T-helper 2 cell treated with Interferon-gamma antibody and Interleukin-4, amounts not matched to agents 100 ng/mL and 5 ng/mL, for 36 hours (primary cell): ENCODE data around the gene ATG4B. TPM values are rescaled to one million over a fixed set of nuclear protein-coding genes. Genes with fewer than 3 reads are reported as not detected.

Experiments
- intact Hi-C: fragments of 100-400 bp; cut with micrococcal nuclease; formaldehyde crosslinking; loops from one replicate; pipeline ENCODE4 v1.15.1; 2023
- total RNA-seq: library from RNA; stranded (reverse); gene quantifications from 2 replicates; pipeline ENCODE4 v1.2.3, GENCODE V29; 2022

The ATG4B gene
- total RNA-seq, 1 donor from 2014 or later: 93.2 TPM

DNA sequence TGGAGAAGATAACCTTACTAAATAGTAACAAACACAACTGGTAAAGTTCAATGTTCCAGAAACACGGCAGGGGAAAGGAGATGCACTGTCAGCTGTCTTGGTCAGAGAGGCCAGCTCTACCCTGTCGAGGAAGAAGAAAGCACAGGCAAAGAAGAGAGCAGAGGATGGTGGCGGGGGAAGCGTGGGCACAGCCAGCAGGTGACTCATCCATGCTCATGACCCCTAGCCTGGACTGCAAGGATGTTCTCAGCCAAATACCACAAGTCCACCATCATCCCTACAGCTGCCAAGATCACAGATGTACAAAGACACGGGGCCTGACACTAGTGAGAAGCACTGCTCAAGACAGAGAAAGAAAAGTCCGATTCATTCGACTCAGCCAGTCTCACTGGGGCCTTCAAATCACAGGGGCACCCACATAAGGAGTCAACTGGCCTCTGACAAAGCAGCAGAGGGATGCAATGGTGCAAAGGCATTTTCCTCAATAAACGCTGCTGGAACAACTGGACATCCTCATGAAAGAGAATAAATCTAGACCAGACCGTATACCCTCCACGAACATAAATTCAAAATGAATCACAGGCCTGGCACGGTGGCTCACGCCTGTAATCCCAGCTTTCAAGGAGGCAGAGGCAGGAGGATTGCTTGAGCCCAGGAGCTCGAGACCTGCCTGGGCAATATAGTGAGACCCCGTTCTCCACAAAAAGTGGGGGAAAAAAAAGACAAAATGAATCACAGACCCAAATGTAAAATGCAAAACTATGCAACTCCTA, 43.5 kb downstream of the ATG4B start:
- intact Hi-C loops: no loop called here

DNA sequence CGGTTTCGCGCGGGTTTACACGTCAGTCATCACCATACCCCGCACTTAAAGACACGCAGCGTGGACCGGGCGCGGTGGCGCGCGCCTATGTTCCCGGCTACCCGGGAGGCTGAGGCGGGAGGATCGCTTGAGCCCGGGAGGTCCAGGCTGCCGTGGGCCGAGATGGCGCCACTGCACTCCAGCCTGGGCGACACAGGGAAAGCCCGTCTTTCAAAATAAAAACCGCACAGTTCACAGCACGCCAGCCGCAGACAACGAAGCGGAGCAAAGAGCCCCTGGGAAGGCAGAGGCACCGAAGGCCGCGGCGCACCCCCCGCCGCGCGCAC, 48.8 kb downstream of the ATG4B start:
- intact Hi-C loops: loop anchor here (1.0 to 5.0 kb wide), 9 partner anchors 15 to 1119 kb away; partner anchors contain the start of genes ATG4B, FARP2, HDLBP and PPP1R7

DNA sequence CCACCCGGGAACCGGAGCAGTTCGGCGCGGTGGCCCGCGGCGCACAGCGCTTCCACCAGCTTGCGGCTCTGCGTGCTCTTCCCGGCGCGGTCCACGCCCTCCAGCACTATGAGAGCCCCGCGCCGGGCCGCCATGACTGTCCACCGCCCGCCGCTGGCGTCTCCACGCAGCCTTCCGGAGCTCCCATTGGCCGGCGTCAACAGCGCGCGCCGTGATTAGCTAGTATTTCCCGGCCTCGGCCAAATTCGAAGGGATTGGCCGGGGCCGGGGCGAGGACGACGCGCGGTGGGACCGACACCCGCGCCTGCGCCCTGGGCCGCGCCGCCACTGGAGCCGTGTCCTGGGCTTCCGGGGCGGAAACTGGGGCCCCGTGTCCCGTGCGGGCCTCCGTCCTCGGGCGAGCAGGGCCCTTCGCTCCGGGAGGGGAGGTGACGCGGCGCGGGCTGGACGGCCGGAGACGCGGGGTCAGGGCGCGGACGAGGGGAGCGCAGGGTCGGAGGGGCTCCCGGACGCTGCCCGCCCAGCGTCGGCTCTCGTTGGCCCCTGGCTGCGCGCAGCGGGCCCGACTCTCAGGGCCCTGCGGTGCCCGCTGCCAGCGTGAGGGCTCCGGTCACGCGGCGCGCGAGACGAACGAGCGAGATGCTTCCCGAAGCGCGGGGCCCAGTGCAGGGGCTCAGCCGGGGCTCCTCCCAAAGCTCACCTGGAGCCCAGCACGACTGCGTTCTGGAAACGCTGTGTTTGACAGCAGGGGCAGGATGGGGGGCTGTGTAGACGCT, 49.3 kb downstream of the ATG4B start, which contains the start of gene DTYMK:
Gene DTYMK, minus strand, starts transcription at position 166 of the 776 bp plus-strand sequence. Its CDS starts 32 bp downstream, at position 134.
- intact Hi-C loops: loop anchor here (1.0 to 5.0 kb wide), 10 partner anchors 14 to 1120 kb away; partner anchors contain the start of genes ATG4B, D2HGDH, FARP2 and HDLBP

DNA sequence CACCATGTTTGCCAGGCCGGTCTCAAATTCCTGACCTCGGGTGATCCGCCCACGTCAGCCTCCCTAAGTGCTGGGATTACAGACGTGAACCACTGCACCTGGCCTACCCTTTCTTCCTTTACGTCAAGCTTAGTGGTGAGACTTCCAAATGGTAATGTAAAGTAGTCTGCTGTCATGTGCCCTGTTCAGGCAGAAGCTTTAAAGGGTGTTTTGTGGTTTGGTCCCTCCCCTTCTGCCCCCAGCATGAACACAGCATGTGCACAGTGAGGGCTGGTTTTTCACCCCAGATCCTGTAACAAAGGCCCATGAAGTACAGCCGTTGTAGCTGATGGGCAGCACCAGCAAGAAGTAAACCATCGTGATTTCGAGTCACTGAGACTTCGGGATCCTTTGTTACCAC, 51.8 kb downstream of the ATG4B start:
- intact Hi-C loops: loop anchor here (5.0 kb wide), 1 partner anchor 332 kb away; the partner anchor contains the start of gene FARP2

DNA sequence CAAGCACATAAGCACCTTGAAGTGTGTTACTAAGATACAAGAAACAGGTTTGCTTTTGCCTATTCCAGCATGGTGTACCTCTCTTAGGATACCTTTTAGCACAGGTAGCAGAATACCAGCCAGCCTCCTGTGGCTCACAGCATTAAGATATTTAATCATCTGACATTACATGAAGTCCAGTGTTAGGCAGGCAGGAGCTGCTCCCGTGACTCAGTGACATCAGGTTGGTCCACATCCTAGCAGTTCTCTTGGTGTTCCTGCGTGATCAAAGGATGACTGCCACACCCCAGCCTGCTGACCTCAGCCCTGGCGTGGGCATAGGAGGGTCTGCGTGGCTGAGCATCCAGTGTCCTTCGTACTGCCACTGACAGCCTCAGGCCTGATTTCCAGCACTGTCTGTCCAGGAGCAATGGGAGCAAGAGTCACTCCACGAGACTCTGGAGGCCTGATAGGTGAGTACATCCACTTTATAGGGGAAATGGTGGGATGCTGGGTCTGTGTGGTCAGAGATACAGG, 52.8 kb downstream of the ATG4B start:
- intact Hi-C loops: no loop called here

DNA sequence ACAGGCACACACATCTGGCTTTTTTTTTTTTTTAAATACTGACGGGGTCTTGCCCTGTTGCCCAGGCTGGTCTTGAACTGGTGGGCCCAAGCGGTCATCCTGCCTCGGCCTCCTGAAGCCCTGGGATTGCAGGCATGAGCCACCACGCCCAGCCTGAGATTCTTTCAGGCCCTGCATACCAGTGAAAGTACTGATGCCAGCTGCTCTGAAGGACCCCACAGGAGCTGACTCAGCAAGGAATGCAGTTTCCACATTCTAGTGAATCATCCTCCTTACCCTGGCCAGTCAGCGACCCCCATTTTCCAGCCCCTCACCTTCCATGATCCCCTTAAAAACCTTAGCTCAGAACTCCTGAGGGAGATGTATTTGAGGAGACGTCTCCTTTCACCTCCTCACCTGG, 55.0 kb downstream of the ATG4B start:
- intact Hi-C loops: no loop called here

DNA sequence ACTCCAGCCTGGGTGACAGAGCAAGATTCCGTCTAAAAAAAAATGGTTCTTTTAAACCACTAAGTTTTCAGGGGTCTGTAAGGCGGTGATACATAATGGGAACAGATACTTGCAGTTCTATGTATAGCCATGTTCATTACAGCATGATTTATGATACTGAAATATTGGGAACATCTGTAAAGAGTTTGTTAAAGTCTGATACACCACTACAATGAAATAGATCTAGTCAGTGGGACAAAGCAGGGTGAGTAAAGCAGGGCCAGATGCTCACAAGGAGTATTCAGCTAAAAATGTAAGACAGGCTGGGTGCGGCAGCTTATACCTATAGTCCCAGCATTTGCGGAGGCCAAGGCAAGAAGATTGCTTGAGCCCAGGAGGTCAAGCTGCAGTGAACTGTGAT, 58.2 kb downstream of the ATG4B start:
- intact Hi-C loops: no loop called here

DNA sequence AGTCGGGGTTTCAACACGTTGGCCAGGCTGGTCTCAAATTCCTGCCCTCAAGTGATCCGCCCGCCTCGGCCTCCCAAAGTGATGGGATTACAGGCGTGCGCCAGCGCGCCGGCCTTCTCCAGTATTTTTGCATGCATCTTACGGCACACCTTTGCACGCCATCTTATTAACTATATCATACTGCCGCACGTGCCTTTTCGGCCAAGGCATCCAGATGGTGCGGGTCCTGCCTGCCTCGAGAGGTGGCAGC, 63.6 kb downstream of the ATG4B start:
- intact Hi-C loops: loop anchor here (1.0 to 5.0 kb wide), 5 partner anchors 15 to 869 kb away; partner anchors contain the start of genes DTYMK and STK25

DNA sequence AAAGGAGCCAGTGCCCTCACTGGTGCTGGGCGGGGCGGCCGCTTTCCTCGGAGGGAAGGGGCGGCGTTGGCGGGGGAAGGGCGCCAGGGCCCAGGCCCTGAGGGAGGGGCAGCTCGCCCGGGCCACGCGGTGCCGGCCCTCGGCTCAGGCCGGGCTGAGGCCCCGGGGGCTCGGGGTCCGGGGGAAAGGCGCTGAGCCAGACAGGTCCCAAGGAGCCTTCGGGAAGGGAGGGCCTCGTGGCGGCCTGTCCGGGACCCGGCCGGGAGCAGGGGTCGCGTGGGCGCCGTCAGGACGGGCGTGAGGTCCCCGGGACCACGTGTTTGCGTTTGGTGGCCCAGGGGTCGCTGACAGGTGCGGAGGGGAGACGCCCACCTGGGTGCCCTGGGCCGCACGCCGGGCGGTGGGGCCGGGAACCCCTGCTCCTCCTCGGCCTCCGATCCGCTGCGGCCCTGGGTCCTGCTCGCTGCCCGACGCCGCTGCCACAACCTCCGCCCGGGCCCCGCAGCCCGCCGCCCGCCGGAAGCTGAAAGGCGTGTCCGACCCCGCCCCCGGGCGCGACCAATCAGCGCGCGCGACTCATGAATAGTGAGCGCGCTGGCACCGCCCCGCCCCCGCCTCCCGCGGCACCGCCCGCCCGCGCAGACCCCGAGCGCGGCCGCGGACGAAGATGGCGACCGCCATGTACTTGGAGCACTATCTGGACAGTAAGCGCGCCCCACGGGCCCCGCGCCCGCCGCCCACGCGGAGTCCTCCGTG, 64.1 kb downstream of the ATG4B start, which contains the start of gene ING5:
Gene ING5, plus strand, starts transcription at position 641 of the 756 bp plus-strand sequence. Its CDS starts 27 bp downstream, at position 668.
- intact Hi-C loops: loop anchor here (1.0 to 5.0 kb wide), 9 partner anchors 15 to 869 kb away; partner anchors contain the start of genes ATG4B, D2HGDH, DTYMK and HDLBP

DNA sequence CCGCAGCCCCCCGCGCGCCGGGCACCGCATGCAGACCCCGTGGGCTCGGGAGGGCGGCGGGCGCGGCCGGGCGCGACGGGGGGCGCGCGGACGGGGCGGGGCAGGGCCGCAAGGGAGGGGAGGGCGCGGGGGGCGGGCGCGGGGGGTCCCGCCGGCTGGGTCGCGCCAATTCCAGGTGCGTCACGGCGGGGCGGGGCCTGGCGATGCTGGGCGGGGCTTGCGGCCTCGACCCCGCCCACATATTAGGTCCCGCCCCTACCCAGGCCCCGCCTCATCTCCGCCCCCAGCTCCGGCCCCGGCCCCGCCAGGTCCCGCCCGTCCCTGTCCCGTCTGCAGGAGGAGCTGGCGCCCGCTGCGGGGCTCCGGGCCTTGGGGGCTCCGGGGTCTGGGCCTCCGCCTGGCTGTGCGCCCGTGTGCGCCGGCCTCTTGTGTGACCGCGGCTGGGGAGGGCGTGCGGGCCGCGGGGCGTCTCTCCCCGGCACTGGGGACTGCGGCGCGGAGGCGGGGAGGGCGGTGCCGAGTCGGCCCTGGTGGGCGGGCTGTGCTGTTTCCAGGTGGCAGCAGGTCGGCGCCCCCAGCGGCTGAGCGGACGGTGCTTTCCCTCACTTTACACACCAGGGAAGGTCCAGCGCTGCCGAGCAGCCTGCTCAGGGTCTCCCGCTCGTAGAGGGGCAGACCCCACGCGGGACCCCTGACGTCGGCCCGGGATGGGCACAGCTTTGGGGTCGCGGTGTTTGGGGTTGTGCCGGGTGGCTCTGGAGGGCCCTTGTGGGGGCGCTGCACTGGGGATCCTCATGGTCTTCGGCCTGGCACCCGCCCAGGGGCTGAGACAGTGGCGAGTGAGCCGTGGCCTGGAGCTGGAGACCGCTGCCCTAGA, 64.9 kb downstream of the ATG4B start:
- intact Hi-C loops: loop anchor here (1.0 to 5.0 kb wide), 6 partner anchors 32 to 870 kb away; partner anchors contain the start of genes ATG4B, D2HGDH, HDLBP and SEPTIN2

DNA sequence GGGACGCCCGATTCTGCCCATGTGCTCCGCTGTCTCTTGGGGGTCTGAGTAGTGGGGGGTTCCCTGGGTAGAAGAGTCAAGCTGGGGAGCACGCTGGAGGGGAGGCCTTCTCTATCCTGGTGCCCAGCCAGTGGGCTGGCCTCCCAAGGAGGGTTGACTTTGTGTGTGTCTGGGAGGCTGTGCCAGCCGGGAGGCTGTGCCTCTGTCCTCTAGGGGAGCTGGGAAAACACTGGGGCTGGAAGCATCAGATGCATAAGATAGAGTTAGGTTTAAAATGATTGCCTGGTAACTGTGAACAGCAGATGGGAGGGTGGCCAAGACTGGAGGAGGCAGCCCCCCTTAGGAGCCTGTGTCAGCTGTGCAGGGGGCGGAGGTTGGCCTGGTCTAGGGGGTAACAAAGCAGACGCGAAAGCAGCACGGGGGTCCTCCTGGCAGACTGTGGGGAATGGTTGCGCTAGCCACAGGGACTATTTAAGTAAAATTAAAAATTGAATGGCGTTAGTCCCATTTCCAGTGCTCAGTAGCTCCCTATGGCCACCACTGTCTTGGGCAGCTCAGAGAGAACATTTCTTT, 65.6 kb downstream of the ATG4B start:
- intact Hi-C loops: loop anchor here (5.0 kb wide), 2 partner anchors 139 to 871 kb away; no protein-coding TSS in a partner anchor

DNA sequence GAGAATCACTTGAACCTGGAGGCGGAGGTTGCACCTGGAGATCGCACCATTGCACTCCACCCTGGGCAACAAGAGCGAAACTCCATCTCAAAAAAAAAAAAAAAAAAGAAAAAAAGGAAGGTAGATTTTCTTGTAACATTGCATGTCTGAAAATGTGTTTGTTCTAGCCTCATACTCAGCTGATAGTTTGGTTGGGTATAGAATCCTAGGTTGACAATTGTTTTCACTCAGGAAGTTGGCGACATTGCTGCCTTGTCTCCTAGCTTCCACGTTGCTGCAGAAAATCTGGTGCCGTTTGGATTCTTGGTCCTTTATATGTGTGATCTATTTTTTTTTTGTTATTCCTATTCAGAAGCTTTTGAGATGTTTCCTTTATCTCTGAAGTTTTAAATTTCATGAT, 69.0 kb downstream of the ATG4B start:
- intact Hi-C loops: no loop called here

DNA sequence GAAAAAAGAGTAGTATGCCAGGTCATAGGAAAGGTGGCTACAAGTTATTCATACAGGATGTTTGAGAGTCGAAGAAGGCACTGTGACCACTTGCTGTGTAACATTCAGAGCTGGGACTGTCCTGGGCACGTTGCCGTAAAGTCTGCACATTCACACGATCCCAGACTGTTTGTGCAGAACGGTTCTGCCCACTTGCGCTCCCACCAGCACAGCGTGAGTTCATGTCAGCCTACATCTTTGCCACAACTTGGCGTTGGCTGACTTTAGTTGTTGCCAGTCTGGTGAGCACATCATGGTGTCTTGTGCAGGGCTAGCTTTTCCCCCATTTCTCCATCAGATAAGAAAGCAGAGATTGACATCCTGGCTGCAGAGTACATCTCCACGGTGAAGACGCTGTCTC, 71.4 kb downstream of the ATG4B start:
- intact Hi-C loops: no loop called here

DNA sequence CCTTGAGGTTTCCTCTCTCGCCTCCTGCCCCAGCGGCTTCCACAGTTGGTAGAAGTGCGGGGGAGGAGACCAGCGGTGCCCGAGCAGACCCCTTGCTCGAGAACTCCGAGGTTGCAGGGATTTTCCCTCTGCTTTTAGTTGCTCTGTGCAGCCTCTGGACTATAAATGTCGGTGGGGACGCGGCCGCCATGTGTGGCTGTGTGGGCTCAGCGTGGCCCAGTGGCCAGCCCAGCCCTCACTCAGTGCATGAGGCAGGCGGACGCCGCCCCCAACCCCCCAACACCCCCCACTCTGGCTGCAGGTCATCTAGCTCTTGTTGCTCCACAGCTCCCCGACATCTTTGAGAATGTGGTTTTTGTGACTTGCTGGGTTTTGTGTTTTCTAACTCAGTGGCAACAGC, 81.6 kb downstream of the ATG4B start:
- intact Hi-C loops: no loop called here

DNA sequence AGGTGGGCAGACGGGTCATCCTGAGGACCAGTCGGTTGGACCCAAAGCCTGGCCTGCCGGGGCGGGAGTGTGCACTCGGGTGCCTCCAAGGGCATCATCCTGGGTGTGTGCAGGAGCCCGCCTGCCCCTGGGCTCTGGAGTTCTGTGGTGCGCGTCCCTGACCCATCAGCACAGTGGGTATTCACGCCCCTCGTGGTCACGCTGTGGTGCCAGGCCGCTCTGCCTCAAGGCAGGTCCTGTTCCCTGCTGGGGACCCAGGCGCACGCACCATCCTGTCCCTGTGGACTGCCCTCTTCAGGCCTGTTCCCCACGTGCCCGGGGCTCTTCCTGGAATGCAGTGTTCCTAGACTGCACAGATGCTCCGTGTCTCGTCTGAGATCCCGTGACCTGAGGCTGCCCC, 82.6 kb downstream of the ATG4B start:
- intact Hi-C loops: no loop called here

DNA sequence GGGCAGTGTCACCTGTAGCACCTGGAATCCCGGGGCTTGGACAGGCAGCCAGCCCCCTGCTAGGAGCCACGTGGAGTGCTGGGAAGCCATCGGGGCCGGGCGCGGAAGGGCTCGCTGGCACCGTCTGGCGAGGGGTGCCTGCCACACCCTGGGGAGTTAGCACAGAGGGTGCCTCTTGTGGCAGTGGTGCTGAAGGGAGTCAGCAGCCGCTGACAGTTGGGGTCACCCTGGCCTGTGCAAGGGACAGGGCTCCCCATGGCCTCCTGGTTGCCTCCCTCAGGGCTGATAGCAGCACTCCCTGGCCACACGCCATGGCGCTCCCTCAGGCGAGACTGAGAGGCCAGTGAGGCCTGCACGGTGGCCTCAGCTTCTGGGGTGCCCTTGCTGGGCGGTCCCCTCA, 83.1 kb downstream of the ATG4B start:
- intact Hi-C loops: no loop called here

DNA sequence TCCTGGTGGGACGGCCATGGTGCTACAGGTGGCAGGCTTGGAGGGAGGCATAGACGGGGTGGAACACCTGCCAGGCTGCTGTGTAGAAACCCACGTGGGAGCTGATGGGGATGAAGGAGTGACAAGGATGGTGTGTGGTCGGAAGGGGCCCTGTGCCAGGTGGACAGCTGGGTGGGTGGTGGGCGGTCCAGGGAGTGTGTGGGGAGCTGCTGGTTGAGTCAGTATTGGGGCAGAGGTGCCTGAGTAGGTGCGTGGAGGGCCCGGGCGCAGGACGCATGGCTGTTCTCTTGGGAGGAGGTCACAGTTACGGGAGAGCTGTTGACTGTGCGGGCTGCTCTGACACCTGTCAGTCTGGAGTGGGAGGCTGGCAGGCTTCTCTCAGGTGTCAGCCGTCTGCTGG, 84.4 kb downstream of the ATG4B start:
- intact Hi-C loops: no loop called here

DNA sequence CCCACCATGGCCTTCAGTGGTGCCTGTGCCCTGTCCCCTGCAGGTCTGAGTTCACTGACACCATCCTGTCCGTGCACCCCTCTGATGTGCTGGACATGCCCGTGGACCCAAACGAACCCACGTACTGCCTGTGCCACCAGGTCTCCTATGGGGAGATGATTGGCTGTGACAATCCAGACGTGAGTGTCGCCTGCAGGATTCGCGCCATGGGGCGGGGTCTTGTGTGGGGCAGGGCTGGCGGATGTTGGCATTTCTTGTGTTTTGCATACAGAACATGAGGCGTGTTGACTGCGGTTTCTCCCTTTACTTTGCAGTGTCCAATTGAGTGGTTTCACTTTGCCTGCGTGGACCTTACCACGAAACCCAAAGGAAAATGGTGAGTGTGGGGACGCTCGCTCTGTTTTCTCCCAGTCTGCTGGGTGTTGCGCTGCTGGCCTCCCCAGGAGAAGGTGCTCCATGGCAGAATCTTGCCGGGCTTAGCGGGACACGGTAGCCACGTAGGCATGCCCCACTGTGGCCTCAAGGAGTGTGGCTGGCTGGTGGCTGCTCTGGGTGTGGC, 85.5 kb downstream of the ATG4B start:
- intact Hi-C loops: no loop called here
